ENCODE measurements around the gene SPATA20.

SPATA20 gene

DNA sequence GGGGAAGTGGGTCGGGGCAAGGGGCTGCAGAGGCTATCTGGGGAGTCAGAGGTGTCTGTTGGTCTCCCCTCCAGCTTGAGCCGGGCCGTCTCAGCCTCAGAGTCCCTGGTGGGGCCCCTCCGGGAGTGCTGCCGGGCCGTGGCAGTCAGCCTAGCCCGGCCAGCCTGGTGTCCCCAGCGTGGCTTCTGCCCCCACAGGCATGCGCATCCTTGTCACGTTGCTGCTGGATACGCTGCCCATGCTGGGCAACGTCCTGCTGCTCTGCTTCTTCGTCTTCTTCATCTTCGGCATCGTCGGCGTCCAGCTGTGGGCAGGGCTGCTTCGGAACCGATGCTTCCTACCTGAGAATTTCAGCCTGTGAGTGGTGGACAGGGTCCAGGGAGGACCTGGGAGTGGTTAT, 24.7 kb downstream of the SPATA20 start:
- H3K4me3 ChIP-seq (ENCODE audit: low read length): no peak overlapping the region
- no peak for DNase-seq (ENCODE audit: low read depth)
- TF ChIP-seq, protein P1, sequence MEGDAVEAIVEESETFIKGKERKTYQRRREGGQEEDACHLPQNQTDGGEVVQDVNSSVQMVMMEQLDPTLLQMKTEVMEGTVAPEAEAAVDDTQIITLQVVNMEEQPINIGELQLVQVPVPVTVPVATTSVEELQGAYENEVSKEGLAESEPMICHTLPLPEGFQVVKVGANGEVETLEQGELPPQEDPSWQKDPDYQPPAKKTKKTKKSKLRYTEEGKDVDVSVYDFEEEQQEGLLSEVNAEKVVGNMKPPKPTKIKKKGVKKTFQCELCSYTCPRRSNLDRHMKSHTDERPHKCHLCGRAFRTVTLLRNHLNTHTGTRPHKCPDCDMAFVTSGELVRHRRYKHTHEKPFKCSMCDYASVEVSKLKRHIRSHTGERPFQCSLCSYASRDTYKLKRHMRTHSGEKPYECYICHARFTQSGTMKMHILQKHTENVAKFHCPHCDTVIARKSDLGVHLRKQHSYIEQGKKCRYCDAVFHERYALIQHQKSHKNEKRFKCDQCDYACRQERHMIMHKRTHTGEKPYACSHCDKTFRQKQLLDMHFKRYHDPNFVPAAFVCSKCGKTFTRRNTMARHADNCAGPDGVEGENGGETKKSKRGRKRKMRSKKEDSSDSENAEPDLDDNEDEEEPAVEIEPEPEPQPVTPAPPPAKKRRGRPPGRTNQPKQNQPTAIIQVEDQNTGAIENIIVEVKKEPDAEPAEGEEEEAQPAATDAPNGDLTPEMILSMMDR (IDR thresholded peaks at IDR 0.05; ENCODE audit: insufficient read depth, low read depth, low read length, missing control alignments): no peak

DNA sequence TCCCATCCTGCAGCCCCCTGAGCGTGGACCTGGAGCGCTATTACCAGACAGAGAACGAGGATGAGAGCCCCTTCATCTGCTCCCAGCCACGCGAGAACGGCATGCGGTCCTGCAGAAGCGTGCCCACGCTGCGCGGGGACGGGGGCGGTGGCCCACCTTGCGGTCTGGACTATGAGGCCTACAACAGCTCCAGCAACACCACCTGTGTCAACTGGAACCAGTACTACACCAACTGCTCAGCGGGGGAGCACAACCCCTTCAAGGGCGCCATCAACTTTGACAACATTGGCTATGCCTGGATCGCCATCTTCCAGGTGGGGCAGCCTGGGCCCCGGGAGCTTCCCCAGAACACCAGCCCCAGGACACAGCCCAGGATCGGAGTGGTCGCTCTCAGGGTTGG, 25.6 kb downstream of the SPATA20 start:
- TF ChIP-seq, protein P1 (IDR thresholded peaks at IDR 0.05; ENCODE audit: insufficient read depth, low read depth, low read length, missing control alignments): no peak
- no peak for DNase-seq (ENCODE audit: low read depth)

DNA sequence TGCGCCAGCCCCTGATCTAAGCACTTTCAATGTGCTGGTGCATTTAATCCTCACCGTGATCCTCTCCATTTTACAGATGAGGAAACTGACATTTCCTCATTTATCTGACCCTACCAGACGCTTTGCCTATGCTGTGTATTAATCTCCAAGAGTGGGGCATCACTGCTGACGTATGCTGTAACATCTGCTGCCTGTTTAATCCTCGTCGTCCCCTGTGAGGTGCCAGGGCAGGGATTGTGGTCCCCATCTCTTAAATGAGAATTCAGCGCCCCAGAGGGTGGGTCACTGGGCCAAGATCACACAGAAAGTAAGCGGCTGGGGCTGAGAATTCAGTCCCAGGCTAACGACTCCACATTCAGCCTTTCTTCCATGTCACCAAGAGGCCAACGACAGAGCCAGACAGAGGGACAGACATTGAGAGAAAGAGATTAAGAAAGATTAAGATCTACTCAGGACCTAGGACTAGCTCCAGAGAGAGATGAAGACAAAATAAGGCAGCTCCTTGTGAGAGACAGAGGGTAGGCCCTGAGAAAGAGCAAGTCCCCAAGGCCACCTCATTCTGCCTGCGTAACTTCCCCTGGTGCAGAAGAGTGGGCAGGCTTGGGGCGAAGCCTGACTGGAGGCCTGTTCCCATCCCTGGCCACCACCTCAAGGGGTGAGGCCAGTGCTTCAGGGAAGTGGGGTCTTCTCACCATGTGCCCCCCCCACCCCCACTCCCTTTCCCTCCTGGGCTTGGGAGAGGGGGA, 27.1 kb downstream of the SPATA20 start:
- no peak overlapping the region for H3K4me3 ChIP-seq (ENCODE audit: low read length)
- DNase-seq (ENCODE audit: low read depth): no peak

More for the DNA sequence above, 25.6 kb downstream of the SPATA20 start:
- H3K4me3 ChIP-seq (ENCODE audit: low read length): no peak overlapping the region

DNA sequence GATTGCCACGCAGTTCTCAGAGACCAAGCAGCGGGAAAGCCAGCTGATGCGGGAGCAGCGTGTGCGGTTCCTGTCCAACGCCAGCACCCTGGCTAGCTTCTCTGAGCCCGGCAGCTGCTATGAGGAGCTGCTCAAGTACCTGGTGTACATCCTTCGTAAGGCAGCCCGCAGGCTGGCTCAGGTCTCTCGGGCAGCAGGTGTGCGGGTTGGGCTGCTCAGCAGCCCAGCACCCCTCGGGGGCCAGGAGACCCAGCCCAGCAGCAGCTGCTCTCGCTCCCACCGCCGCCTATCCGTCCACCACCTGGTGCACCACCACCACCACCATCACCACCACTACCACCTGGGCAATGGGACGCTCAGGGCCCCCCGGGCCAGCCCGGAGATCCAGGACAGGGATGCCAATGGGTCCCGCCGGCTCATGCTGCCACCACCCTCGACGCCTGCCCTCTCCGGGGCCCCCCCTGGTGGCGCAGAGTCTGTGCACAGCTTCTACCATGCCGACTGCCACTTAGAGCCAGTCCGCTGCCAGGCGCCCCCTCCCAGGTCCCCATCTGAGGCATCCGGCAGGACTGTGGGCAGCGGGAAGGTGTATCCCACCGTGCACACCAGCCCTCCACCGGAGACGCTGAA, 28.7 kb downstream of the SPATA20 start:
- DNase-seq (ENCODE audit: low read depth): no peak
- H3K4me3 ChIP-seq (ENCODE audit: low read length): no peak overlapping the region
- TF ChIP-seq, protein P1 (IDR thresholded peaks at IDR 0.05; ENCODE audit: insufficient read depth, low read depth, low read length, missing control alignments): no peak

More for the DNA sequence above, 27.1 kb downstream of the SPATA20 start:
- TF ChIP-seq, protein P1 (IDR thresholded peaks at IDR 0.05; ENCODE audit: insufficient read depth, low read depth, low read length, missing control alignments): no peak

DNA sequence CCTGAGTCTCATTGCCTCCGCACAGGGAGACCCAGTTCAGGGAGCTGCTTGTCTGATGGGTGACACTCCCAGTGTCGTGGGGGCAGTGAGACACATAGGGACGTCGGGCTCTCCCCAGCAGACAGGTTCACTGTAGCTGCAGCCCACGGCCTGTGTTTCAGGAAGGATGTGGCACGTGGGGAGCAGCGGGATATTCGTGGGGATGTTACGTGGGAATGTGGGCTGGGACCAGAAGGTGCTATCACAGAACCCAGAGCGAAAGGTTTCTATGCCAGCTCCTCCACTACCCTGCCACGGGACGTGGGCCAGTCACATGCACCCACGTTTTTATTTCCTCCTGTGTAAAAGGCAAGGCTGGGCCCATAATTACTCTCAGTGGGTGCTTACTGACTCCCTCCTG, 29.9 kb downstream of the SPATA20 start:
- DNase-seq (ENCODE audit: low read depth): no peak
- TF ChIP-seq, protein P1 (IDR thresholded peaks at IDR 0.05; ENCODE audit: insufficient read depth, low read depth, low read length, missing control alignments): no peak

DNA sequence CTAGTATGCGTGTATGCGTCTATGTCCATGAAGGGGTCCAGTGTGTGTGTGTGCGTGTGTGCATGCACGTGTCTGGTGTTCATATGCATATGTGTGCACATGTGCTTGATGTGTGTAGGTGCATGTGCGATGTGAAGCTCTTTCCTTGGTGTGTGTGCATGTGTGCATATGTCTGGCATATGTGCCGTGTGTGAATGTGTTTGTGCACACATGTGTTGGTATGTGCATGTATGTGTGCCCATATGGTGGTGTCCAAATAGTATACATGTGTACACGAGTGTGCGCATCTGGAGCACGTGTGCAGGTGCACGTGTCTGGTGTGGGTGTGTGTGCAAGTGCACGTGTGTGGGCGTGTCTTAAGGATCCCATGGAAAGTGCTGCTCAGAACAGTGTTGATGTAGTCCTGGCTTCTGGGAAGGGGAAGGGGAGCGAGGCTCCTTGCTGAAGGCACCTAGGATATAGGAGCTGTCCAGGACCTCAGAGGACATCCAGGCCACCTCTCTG, 30.5 kb downstream of the SPATA20 start:
- DNase-seq (ENCODE audit: low read depth): no peak
- TF ChIP-seq, protein P1 (IDR thresholded peaks at IDR 0.05; ENCODE audit: insufficient read depth, low read depth, low read length, missing control alignments): no peak
- H3K4me3 ChIP-seq (ENCODE audit: low read length): no peak overlapping the region

More for the DNA sequence above, 29.9 kb downstream of the SPATA20 start:
- no peak overlapping the region for H3K4me3 ChIP-seq (ENCODE audit: low read length)
